WTC11 (cell line): ENCODE results near the gene EYS. TPM values are rescaled to one million over a fixed set of nuclear protein-coding genes. Genes with fewer than 3 reads are reported as not detected.
A peak's percentile ranks its signal among the peaks of the same experiment; 100 is the strongest.

Source experiments
- ATAC-seq: fragments of 200-7000 bp; cut with Tn5 transposase; 2 replicates; pipeline ENCODE4 v1.10.0; 2021; ENCODE audit warnings: mild to moderate bottlenecking, moderate library complexity
- CTCF ChIA-PET: fragments of 300-600 bp; sonication (Branson Sonifier 250); formaldehyde crosslinking; loops from one replicate; lab custom pipeline; 2021; ENCODE audit warnings: antibody characterized with exemption; lab: Charles Lee
- POLR2A ChIA-PET: fragments of 350-600 bp; sonication (Branson Sonifier 250); formaldehyde crosslinking; loops from one replicate; lab custom pipeline; 2021; ENCODE audit warnings: antibody characterized with exemption; lab: Charles Lee
- DNase-seq: peaks from one replicate; pipeline ENCODE4 v3.0.0; 2021; ENCODE audit warnings: low spot score
- H3K27ac Mint-ChIP-seq: 2 replicates; pipeline ENCODE4 v1.8.0; 2021; ENCODE audit warnings: mixed read lengths
- H3K27me3 Mint-ChIP-seq: 2 replicates; pipeline ENCODE4 v1.8.0; 2021; ENCODE audit warnings: low read depth, mild to moderate bottlenecking, moderate library complexity, mixed read lengths
- H3K36me3 Mint-ChIP-seq: 2 replicates; pipeline ENCODE4 v1.8.0; 2021; ENCODE audit warnings: mixed read lengths
- H3K4me1 Mint-ChIP-seq: 2 replicates; pipeline ENCODE4 v1.8.0; 2022; ENCODE audit warnings: mixed read lengths
- H3K4me3 Mint-ChIP-seq: 2 replicates; pipeline ENCODE4 v1.8.0; 2021; ENCODE audit warnings: mild to moderate bottlenecking, moderate library complexity, mixed read lengths
- H3K9me3 Mint-ChIP-seq: 2 replicates; pipeline ENCODE4 v1.8.0; 2021; ENCODE audit warnings: mixed read lengths
- CTCF ChIP-seq: fragments of 200-600 bp; IDR thresholded peaks from 2 replicates; pipeline ENCODE4 v1.8.0; 2022; ENCODE audit warnings: antibody characterized with exemption
- EMX1 ChIP-seq: fragments of 250-450 bp; sonication (Bioruptor Pico); IDR thresholded peaks from 2 replicates; pipeline ENCODE4 v1.8.0; 2021; ENCODE audit warnings: mild to moderate bottlenecking
- FOXJ3 ChIP-seq: sonication (generic); formaldehyde crosslinking; IDR thresholded peaks from 2 replicates; pipeline ENCODE4 v1.9.0; 2021; ENCODE audit warnings: missing genetic modification reagents, mild to moderate bottlenecking, borderline replicate concordance
- GABPB1 ChIP-seq: sonication (generic); formaldehyde crosslinking; IDR thresholded peaks from 2 replicates; pipeline ENCODE4 v1.8.1; 2023; ENCODE audit warnings: mild to moderate bottlenecking, missing genetic modification reagents
- GRHL2 ChIP-seq: fragments of 250-450 bp; sonication (Bioruptor Pico); IDR thresholded peaks from 2 replicates; pipeline ENCODE4 v1.8.0; 2022; ENCODE audit warnings: mild to moderate bottlenecking, moderate library complexity; ENCODE audit not compliant: insufficient replicate concordance, severe bottlenecking
- HMGA2 ChIP-seq: fragments of 250-450 bp; sonication (Bioruptor Pico); IDR thresholded peaks from 2 replicates; pipeline ENCODE4 v1.4.0; 2021; ENCODE audit warnings: mild to moderate bottlenecking, moderate library complexity
- IRF2 ChIP-seq: sonication (generic); formaldehyde crosslinking; IDR thresholded peaks from 2 replicates; pipeline ENCODE4 v1.8.0; 2022; ENCODE audit warnings: low read depth, missing genetic modification reagents, borderline replicate concordance
- NFE2L1 ChIP-seq: sonication (generic); formaldehyde crosslinking; IDR thresholded peaks from 2 replicates; pipeline ENCODE4 v1.8.1; 2023; ENCODE audit warnings: missing genetic modification reagents
- PRDM15 ChIP-seq: sonication (generic); formaldehyde crosslinking; IDR thresholded peaks from 2 replicates; pipeline ENCODE4 v1.8.0; 2022; ENCODE audit warnings: missing genetic modification reagents
- SMAD3 ChIP-seq: sonication (generic); formaldehyde crosslinking; IDR thresholded peaks from 2 replicates; pipeline ENCODE4 v1.8.0; 2022; ENCODE audit warnings: missing genetic modification reagents, mild to moderate bottlenecking, borderline replicate concordance
- ZNF138 ChIP-seq: sonication (generic); formaldehyde crosslinking; conservative IDR thresholded peaks from 2 replicates; pipeline ENCODE4 v1.8.1; 2022; ENCODE audit warnings: mild to moderate bottlenecking, moderate library complexity, missing genetic modification reagents
- ZNF232 ChIP-seq: sonication (generic); formaldehyde crosslinking; IDR thresholded peaks from 2 replicates; pipeline ENCODE4 v1.8.0; 2022; ENCODE audit warnings: mild to moderate bottlenecking, missing genetic modification reagents
- ZNF423 ChIP-seq: fragments of 250-450 bp; sonication (Bioruptor Pico); IDR thresholded peaks from 2 replicates; pipeline ENCODE4 v2.1.2; 2022; ENCODE audit warnings: mild to moderate bottlenecking, moderate library complexity
- total RNA-seq: library from RNA; stranded (reverse); gene quantifications from 3 replicates; pipeline ENCODE4 v1.2.3, GENCODE V29; 2021
- TF ChIP-seq, protein P1 (sequence below): sonication (generic); formaldehyde crosslinking; IDR thresholded peaks from 2 replicates; pipeline ENCODE4 v1.8.0; 2023; ENCODE audit warnings: missing genetic modification reagents
- TF ChIP-seq, protein P2 (sequence below): fragments of 250-450 bp; sonication (Bioruptor Pico); conservative IDR thresholded peaks from 2 replicates; pipeline ENCODE4 v1.9.0; 2021; ENCODE audit warnings: mild to moderate bottlenecking
- TF ChIP-seq, protein P3 (sequence below): sonication (generic); formaldehyde crosslinking; IDR thresholded peaks from 2 replicates; pipeline ENCODE4 v1.8.1; 2022; ENCODE audit warnings: low read depth, mild to moderate bottlenecking, moderate library complexity, missing genetic modification reagents, borderline replicate concordance

Gene EYS
- total RNA-seq, 1 experiment from 2014 or later = not detected

DNA sequence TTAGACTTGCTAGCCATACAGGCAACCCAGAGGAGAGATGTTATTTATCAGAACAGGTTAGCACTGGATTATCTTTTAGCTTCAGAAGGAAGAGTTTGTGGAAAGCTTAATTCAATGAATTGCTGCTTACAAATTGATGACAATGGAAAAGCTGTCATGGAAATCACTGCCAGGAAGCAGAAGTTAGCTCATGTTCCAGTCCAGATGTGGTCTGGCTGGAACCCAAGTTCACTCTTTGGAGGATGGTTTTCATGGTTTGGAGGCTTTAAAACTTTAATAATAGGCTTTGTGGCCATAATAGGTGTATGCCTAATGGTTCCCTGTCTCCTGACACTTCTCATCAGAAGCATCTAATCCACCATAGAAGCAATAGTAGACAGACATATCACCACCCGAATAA is 1372.4 kb downstream of the EYS start (continued):
- TF ChIP-seq ZNF423 (CRISPR knock-in tag) = no peak
- TF ChIP-seq FOXJ3 (CRISPR knock-in tag) = no peak
- TF ChIP-seq IRF2 (CRISPR knock-in tag) = no peak
- TF ChIP-seq ZNF138 (CRISPR knock-in tag) = no peak
- TF ChIP-seq GABPB1 (CRISPR knock-in tag) = no peak
- no peak for TF ChIP-seq PRDM15 (CRISPR knock-in tag)
- TF ChIP-seq HMGA2 (CRISPR knock-in tag) = no peak
- TF ChIP-seq EMX1 (CRISPR knock-in tag) = no peak
- TF ChIP-seq, protein P1, sequence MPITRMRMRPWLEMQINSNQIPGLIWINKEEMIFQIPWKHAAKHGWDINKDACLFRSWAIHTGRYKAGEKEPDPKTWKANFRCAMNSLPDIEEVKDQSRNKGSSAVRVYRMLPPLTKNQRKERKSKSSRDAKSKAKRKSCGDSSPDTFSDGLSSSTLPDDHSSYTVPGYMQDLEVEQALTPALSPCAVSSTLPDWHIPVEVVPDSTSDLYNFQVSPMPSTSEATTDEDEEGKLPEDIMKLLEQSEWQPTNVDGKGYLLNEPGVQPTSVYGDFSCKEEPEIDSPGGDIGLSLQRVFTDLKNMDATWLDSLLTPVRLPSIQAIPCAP (CRISPR knock-in tag) = no peak
- TF ChIP-seq SMAD3 (CRISPR knock-in tag) = no peak
- TF ChIP-seq, protein P2, sequence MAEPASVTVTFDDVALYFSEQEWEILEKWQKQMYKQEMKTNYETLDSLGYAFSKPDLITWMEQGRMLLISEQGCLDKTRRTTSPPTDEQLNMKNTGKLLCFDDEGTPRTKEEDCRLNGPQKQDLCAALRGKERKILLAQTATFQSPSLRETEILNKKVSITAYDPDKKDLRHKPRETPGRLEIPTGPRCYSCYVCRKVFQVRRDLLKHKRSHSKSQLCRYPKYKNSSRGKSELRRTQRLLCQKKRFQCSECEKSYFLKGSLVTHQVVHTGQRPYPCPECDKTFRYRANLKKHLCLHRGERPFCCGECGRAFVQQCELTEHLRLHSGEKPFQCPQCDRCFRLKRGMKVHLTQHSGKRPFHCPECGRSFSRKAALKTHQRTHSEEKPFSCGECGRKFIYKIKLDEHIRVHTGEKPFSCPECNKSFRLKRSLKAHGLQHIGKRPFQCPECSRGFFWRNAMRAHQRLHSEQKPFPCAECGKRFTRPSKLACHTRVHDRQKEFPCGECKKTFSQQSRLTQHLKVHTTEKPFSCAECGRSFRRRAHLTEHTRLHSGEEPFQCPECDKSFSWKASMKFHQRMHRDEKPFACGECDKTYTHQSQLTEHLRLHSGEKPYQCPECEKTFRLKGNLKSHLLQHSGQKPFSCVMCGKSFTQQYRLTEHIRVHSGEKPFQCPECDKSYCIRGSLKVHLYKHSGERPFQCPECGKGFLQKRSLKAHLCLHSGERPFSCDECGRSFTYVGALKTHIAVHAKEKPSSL (CRISPR knock-in tag) = no peak

GRCh38 chr6:64330694-64331307 is 1376.2 kb downstream of the EYS start:
- Mint-ChIP-seq H3K36me3 (peaks cover 44% of the 10 kb centered on the region), H3K27ac (no peak overlapping the region), H3K9me3 (peaks cover 70% of the 10 kb centered on the region), H3K4me1 (peaks cover 6% of the 10 kb centered on the region), H3K4me3 (no peak overlapping the region), H3K27me3 (0 out of 2 replicates have a peak, but pooled peaks cover 3% of the 10 kb centered on the region)
- ChIA-PET POLR2A (no interaction called here), CTCF (interaction anchor here (0.6 to 2.2 kb wide), 7 partner anchors 16 to 416 kb away, joined by 3 to 31 read pairs (median 3); no protein-coding TSS in a partner anchor)
- TF ChIP-seq, protein P3, sequence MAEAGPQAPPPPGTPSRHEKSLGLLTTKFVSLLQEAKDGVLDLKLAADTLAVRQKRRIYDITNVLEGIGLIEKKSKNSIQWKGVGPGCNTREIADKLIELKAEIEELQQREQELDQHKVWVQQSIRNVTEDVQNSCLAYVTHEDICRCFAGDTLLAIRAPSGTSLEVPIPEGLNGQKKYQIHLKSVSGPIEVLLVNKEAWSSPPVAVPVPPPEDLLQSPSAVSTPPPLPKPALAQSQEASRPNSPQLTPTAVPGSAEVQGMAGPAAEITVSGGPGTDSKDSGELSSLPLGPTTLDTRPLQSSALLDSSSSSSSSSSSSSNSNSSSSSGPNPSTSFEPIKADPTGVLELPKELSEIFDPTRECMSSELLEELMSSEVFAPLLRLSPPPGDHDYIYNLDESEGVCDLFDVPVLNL (CRISPR knock-in tag) = no peak
- peak; percentile 43; the same call in 1 of the 2 replicates for TF ChIP-seq CTCF
- TF ChIP-seq NFE2L1 (CRISPR knock-in tag) = no peak
- TF ChIP-seq GRHL2 = no peak
- TF ChIP-seq ZNF232 (CRISPR knock-in tag) = no peak
- DNase-seq = peak; percentile 80
- peak; percentile 22; the same call in 1 of the 2 replicates for ATAC-seq
